Fibroblast of lung (primary cell): ENCODE measurements around the gene FADS6. TPM values are rescaled to one million over a fixed set of nuclear protein-coding genes. Genes with fewer than 3 reads are reported as not detected.

Experiments
- DNase-seq, 2 donors: peaks; one replicate each; pipeline versions ENCODE4 v3.0.0 to v3.0.0-alpha.2; 2010; ENCODE audit warnings: low read depth in 2 of 2
- H2AFZ ChIP-seq: 2 replicates; pipeline ENCODE4 v1.5.1; 2012; ENCODE audit warnings: low read length, control low read depth, inconsistent platforms
- H3K27ac ChIP-seq: 2 replicates; pipeline ENCODE4 v1.5.1; 2011; ENCODE audit warnings: low read length, control low read depth; ENCODE audit not compliant: insufficient read depth
- H3K27me3 ChIP-seq: 2 replicates; pipeline ENCODE4 v1.5.1; 2011; ENCODE audit warnings: mild to moderate bottlenecking, low read length; ENCODE audit not compliant: control insufficient read depth, insufficient read depth
- H3K36me3 ChIP-seq: 2 replicates; pipeline ENCODE4 v1.5.1; 2011; ENCODE audit warnings: low read length; ENCODE audit not compliant: control insufficient read depth, insufficient read depth
- H3K4me1 ChIP-seq: 2 replicates; pipeline ENCODE4 v1.5.1; 2011; ENCODE audit warnings: low read length; ENCODE audit not compliant: control insufficient read depth, insufficient read depth; ENCODE audit errors: extremely low read depth
- H3K4me2 ChIP-seq: 2 replicates; pipeline ENCODE4 v1.5.1; 2011; ENCODE audit warnings: low read length, control low read depth; ENCODE audit not compliant: insufficient read depth; ENCODE audit errors: extremely low read depth
- H3K4me3 ChIP-seq, 4 experiments: fragments of 200-600 bp in 1 of 4; sonication (generic) in 1 of 4; replicated peaks in 1 of 4; 2 replicates each; pipeline ENCODE4 v1.5.1; 2011 to 2016; ENCODE audit warnings: low read length in 4 of 4, low read depth in 3 of 4, mild to moderate bottlenecking in 3 of 4, control low read depth in 2 of 4, inconsistent platforms in 1 of 4, mixed read lengths in 1 of 4; ENCODE audit not compliant: insufficient read depth in 1 of 4; ENCODE audit errors: control extremely low read depth in 1 of 4
- H3K79me2 ChIP-seq: 2 replicates; pipeline ENCODE4 v1.5.1; 2012; ENCODE audit warnings: mild to moderate bottlenecking, low read length, inconsistent platforms; ENCODE audit not compliant: control insufficient read depth, insufficient read depth
- H3K9ac ChIP-seq: 2 replicates; pipeline ENCODE4 v1.5.1; 2011; ENCODE audit warnings: mild to moderate bottlenecking, low read length, control low read depth; ENCODE audit not compliant: insufficient read depth
- H3K9me3 ChIP-seq: 2 replicates; pipeline ENCODE4 v1.5.1; 2012; ENCODE audit warnings: low read depth, low read length; ENCODE audit not compliant: control insufficient read depth, insufficient read depth
- H4K20me1 ChIP-seq: 2 replicates; pipeline ENCODE4 v1.5.1; 2011; ENCODE audit warnings: low read length; ENCODE audit not compliant: control insufficient read depth, insufficient read depth; ENCODE audit errors: extremely low read depth
- EZH2 ChIP-seq: IDR thresholded peaks from 2 replicates; pipeline ENCODE4 v1.5.1; 2012; ENCODE audit warnings: low read length, control low read depth, mild to moderate bottlenecking; ENCODE audit errors: missing control alignments
- polyA plus RNA-seq, 2 donors: library from polyadenylated mRNA; depleted of rRNA in 1 of 2; stranded (reverse) in 1 of 2; unstranded in 1 of 2; fragments of >200 nt; gene quantifications; 2 replicates each; pipeline ENCODE4 v1.2.1, GENCODE V29; 2011 to 2012; ENCODE audit warnings: missing spikeins in 1 of 2
- total RNA-seq: library from RNA; depleted of rRNA; stranded (reverse); fragments of >200 nt; gene quantifications from 2 replicates; pipeline ENCODE4 v1.2.1, GENCODE V29; 2014
- TF ChIP-seq, protein P1 (sequence below), 2 donors: IDR thresholded peaks in 1 of 2; conservative IDR thresholded peaks in 1 of 2; 1 replicate in 1 of 2; 2 replicates in 1 of 2; pipeline ENCODE4 v1.5.1; 2011 to 2012; ENCODE audit warnings: low read length in 2 of 2, control low read depth in 1 of 2, inconsistent platforms in 1 of 2, low read depth in 1 of 2, mild to moderate bottlenecking in 1 of 2

Gene FADS6
- total and polyA plus RNA-seq, 2 donors (not counting 1 experiment from before 2014, with no cell fraction given), result not detected

DNA sequence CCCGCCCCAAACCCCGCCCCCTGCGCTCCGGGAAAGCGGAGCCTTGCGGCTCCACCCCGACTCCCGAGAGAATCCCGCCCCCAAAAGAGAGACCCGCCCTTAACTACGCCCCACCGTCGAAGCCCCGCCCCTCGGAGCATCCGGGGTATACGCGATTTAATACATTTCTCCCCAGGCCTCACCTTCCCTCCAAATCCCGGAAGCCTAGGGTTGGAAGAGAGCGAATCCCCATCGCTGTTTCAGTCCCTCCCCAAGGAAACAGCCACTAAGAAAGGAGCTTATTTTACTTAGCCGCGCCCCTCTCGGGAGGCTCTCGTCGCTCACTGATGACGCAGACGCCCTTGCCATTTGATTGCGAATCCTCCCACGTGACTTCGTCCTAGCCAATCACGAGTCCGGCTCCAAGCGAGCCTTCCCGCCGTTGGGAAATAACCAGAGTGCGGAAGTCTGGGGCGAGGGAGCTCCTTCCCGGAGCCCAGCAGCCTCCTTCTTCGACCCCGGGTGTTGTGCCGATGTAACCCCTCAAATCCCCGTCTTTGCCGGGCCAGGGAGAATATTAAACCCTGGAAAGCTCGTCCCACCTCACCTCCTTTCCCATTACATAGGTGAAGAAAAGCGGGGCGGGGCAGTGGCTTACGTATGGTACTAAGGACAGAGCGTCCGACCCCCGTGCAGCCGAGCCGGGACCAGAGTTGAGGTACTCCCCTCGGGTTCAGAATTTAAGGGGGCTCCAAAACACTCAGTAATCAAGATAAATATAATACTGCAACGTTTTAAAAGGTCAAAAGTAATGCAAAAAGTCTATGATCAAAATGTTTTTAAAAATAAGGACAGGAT lies 20.2 kb downstream of the FADS6 start:
- no peaks in the 10 kb centered on the region for H4K20me1 ChIP-seq
- TF ChIP-seq, protein P1, sequence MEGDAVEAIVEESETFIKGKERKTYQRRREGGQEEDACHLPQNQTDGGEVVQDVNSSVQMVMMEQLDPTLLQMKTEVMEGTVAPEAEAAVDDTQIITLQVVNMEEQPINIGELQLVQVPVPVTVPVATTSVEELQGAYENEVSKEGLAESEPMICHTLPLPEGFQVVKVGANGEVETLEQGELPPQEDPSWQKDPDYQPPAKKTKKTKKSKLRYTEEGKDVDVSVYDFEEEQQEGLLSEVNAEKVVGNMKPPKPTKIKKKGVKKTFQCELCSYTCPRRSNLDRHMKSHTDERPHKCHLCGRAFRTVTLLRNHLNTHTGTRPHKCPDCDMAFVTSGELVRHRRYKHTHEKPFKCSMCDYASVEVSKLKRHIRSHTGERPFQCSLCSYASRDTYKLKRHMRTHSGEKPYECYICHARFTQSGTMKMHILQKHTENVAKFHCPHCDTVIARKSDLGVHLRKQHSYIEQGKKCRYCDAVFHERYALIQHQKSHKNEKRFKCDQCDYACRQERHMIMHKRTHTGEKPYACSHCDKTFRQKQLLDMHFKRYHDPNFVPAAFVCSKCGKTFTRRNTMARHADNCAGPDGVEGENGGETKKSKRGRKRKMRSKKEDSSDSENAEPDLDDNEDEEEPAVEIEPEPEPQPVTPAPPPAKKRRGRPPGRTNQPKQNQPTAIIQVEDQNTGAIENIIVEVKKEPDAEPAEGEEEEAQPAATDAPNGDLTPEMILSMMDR (conservative IDR thresholded peaks at IDR 0.05 in 1 of 2, IDR thresholded peaks at IDR 0.05 in 1 of 2; ENCODE audit: low read depth in 1 of 2, low read length in 2 of 2), result no peak
- TF ChIP-seq EZH2, result no peak
- H3K4me2 ChIP-seq, result peak overlapping the region; percentile 80
- peaks cover 7% of the 10 kb centered on the region for H3K4me1 ChIP-seq
- H3K27me3 ChIP-seq, result no peaks in the 10 kb centered on the region
- peak overlapping the region; percentile 89 for H3K27ac ChIP-seq
- H3K4me3 ChIP-seq, result peak overlapping the region; percentile 65 to 97 (median 86)
- peak overlapping the region; percentile 71 for H3K9ac ChIP-seq
- no peaks in the 10 kb centered on the region for H3K9me3 ChIP-seq
- DNase-seq, result peak; percentile 100
- peaks cover 3% of the 10 kb centered on the region for H3K36me3 ChIP-seq
- peak overlapping the region; percentile 60 for H2AFZ ChIP-seq
- H3K79me2 ChIP-seq, result no peaks in the 10 kb centered on the region

DNA sequence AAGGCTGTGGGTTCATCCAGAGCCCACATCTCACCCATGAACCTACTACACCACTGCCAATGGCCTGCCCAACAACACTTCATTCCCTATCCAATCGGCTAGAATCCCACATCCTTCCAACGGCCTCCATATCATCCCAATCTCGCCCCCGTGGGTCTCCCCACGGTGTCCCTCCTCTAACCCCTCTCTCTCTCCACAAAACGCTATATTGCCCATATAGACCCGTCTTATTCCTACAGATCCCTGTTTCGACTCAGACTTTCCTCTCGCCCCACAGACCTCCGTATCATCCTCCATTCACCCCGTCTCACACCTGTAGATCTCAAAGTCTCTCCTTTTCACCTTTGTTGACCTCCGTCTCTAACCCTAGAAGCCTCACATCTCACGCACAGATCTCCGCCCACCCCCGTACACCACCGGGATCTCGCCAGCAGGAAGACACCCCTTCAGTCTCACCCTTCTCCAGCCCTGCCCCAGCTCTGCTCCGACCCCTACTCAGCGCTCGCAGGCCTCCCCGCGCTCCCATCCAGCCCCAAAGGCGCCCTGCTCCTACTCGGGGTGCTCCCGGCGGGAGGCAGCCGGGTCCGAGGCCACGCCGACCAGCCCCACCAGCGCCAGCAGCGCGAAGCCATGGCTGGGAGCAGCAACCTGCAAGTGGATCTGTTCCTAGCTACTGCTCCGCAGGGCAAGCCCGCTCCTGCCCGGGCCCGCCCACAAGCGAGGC lies 21.0 kb downstream of the FADS6 start, which contains the start of gene FDXR:
TSS of gene FDXR (minus strand) at position 682 of the 724 bp plus-strand sequence. CDS start at position 632, 50 bp downstream.
- Histone ChIP-seq H3K9ac (peak within 1 kb of the TSS; percentile 71), H4K20me1 (no peaks in the 10 kb centered on the region), H3K9me3 (no peaks in the 10 kb centered on the region), H3K4me2 (peak within 1 kb of the TSS; percentile 93), H3K4me3 (peak within 1 kb of the TSS; percentile 85 to 97 (median 86)), H3K27ac (peak within 1 kb of the TSS; percentile 89), H3K27me3 (no peaks in the 10 kb centered on the region), H3K79me2 (no peaks in the 10 kb centered on the region), H2AFZ (peak within 1 kb of the TSS; percentile 95), H3K36me3 (peaks cover 3% of the 10 kb centered on the region), H3K4me1 (peaks cover 7% of the 10 kb centered on the region)
- no peak for DNase-seq
- TF ChIP-seq EZH2, result no peak
- TF ChIP-seq, protein P1 (conservative IDR thresholded peaks at IDR 0.05 in 1 of 2, IDR thresholded peaks at IDR 0.05 in 1 of 2; ENCODE audit: low read depth in 1 of 2, low read length in 2 of 2), result no peak
